ENCODE data around the gene GLI3.

The GLI3 gene

DNA sequence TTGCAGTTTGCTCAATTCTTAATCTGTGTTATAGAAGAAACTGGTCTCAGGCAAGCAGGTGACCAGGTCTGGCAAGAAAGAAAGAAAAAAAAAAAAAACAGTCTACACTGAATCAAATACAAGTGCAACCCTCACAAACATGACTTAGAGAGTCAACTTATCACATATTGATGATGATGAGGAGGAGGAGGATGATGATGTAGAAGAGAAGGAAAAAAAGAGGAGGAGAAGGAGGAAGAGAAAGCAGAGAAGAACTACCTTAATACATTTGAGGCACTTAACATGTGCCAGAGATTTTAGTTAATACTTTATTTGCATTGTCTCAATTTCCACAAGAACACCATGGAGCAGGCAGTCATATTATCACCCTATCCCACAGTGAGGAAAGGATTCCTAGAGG is 91.5 kb downstream of the GLI3 start:
- DNase-seq (ENCODE audit: low read depth in 4 of 4, low spot score in 1 of 4), result no peak

DNA sequence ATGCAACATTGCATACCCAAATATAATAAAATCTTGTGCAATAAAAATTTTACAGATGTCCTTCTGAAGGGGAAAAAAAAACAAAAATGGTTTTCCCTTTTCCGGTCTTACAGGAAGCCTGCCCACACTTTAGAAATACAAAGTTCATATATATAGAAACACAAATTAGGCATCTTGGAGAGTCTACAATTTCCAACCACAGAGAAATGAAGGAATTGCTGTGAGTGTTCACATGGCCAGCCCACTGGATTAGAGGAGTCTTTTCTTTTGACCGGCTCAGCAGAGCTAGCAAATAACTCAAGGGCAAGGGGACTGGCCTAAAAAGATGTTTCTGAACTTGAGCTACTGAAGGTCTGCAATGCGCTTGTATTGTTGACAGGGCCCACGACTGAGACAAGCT is 92.4 kb downstream of the GLI3 start:
- no peak for DNase-seq (ENCODE audit: low read depth in 4 of 4, low spot score in 1 of 4)

DNA sequence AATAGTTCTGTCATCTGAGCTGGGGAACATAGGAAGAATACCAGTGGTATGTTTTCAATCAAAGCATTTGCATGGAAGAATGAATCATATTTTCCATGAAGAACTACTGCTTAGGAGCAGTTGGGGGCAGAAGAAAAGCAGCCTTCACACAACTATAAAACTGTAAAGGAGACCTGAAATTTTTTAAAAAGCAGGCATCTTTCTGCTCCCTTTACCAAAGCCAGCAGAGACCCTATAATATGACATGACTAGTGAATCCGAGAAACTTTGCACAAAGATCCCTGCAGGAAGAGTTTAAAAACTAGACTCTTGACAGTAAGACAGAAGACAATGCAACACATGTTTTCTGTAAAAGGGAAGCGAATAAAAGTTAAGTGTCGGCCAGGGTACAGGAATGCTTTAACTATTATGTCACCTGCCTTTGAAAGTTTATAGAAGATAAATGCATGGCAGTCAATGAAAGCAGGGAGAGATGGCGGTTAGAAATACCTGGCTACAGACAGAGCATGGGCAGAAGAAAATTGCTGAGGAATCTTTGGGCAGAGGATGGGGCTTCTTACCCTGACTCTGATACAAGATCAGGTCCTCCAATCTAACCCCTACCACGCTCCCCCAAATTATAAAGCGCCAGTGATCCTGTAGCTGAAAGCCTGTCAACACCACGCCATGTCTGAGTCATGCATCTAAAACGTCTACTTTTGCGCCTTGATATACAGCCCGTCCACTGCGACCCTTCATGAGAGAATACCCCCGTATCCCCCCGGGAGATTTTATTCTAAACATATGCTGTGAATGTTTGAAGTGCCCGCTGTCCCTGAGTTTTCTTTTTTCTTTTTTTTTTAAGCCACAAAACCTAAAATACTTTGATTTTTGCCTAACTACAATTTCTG is 93.1 kb downstream of the GLI3 start:
- DNase-seq (ENCODE audit: low read depth in 4 of 4, low spot score in 1 of 4), result no peak

DNA sequence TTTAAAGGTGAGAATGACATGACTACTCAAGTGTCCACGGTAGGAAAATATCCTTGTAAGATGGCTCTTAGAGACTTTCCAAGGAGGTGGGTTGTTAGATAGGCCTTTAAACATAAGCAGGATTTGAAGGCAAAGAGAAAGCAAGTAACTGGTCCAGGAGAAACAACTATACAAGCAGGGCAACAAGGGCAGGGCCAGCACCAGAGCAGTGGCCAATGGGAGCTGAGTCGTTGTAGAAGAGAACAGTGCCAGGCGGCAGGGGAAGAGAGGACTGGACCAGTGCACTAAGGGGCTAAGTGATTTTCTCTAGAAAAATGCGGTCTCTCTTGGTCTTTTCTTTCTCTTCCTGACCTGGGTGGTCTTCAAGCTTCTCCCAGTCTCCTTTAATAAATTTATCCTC is 94.9 kb downstream of the GLI3 start:
- DNase-seq (ENCODE audit: low read depth in 4 of 4, low spot score in 1 of 4), result no peak

DNA sequence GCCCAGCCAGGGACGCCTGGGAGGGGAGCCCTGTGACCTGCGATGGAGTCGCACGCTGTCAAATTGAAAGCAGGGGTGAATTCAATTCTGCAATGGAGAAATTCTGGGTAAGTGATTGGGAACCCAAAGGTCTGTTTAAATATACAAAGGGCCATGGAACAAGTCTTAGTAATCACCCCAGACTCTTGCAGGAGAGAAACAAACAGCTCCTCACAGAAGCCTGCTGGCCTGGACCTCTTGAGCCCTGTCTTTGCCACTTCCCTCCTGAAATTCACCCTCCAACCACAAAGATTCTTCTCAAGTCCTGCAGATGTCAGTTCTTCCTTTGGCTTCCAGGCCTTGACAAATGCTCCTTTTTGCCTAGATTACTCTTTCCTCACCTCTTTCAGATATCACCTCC is 97.3 kb downstream of the GLI3 start:
- DNase-seq (ENCODE audit: low read depth in 4 of 4, low spot score in 1 of 4), result no peak

DNA sequence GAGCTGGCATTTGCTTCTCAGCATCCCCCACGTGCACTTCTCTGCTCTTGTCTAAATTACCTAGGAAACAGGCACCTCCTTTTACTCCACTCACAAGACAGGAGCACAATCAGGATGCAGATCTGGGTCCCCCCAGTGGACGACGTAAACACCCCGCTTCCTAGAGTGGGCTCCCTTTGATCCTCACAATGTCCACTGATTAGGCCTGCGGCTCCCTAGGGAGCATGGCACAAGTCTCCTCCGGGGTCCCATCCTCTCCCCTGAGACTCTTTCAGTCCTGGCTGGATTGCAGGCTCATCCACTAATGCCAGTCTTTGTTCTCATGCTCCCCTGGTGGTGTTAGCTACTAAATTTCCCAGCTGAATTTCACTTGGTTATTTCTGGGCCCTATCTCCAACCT is 98.3 kb downstream of the GLI3 start:
- DNase-seq (ENCODE audit: low read depth in 4 of 4, low spot score in 1 of 4), result no peak

DNA sequence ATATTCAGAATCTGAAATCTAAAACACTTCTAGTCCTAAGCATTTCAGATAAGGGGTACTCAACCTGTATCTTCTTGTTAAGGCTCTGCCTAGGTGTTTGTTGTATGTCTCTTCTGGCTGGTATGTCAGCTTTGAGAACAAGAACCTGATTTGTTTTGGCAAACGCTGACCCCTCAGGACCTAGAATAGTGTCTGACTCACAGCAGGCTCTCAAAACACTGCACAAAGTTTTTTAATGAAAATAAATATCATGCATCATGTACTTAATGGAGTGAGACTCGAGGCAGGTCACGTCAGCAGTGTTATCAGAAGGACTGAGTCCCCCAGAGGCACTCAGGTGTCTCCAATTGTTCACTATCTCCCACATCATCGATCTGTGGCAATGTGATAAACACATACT is 99.1 kb downstream of the GLI3 start:
- DNase-seq (ENCODE audit: low read depth in 4 of 4, low spot score in 1 of 4), result no peak

DNA sequence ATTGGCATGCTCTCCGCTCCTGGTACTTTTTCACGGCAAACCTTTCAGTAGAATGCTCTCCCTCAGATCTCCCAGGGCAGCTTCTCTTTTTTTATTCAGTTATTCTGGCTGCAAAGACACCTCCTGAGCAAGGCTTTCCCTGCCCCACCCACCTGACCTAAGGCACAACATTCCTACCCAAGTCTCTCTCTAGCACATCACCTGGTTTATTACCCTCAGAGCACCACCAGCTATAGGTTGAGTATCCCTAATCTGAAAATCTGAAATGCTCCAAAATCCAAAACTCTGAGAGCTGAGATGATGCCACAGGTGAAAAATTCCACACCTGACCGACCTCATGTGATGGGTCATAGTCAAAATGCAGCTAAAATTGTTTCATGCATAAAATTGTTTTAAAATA is 99.6 kb downstream of the GLI3 start:
- no peak for DNase-seq (ENCODE audit: low read depth in 4 of 4, low spot score in 1 of 4)

DNA sequence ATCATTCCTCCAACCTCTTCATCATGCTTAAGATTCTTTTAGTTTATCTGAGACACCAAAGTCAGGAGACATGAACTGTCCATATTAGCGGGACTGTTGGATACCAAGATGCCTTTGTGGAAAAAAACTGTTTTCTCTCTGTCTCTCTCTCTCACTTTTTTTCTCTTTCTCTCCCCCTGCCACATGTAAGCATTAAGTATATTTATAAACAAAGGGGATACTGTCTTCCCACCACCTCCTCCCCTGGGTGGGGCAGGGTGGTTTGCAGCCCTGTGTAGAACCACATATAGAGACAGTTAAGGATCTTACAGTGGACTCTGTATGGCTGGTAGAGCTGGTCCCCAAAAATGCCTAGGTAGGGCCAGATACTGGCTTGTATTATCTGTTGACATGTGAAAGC is 101.3 kb downstream of the GLI3 start:
- no peak for DNase-seq (ENCODE audit: low read depth in 4 of 4, low spot score in 1 of 4)

DNA sequence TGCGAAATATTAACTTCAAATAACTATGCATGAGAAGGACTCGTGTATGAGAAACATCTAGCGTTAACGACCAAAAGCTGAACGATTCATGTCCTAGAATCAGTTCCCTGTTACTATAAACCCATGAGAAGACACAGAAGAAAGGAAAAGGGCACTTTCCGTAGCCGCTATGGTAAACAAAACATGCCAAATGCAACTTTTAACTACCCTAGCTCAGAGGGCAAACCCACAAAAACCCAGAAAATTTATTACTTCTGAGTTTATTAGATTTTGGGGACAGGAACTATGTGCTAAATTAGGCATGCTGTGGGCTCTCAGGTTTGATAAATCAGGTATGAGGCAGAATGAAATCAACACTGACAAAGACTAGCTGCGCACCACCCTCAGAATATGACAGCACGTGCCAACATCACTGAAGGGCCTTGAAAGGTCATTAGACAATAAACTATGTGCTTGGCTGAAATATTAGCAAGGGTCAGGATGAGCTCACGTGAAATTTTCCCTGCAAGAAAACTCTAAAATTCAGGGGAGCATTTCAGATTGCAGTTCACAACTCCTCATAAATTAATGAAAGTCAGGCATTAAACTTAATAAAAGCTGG is 102.6 kb downstream of the GLI3 start:
- DNase-seq (ENCODE audit: low read depth in 4 of 4, low spot score in 1 of 4), result no peak

DNA sequence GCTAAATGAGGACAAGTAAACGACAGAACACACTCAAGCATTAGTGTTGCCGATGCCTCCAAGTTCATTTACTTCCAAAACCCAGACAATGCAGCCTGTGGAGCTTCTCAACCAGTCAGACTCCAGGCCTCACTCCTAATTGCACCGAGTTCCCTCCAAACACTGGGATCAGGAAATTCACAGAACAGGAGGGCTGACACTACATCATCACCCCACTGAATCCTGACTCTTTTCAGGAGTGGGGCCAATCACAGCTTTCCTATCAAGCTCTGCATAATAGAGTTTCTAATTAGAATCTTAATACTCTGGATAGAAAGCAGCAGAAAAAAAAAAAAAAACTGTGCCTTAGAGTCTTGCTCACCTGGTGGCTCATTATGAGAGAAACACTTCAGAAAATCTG is 103.7 kb downstream of the GLI3 start:
- DNase-seq (ENCODE audit: low read depth in 4 of 4, low spot score in 1 of 4), result no peak

DNA sequence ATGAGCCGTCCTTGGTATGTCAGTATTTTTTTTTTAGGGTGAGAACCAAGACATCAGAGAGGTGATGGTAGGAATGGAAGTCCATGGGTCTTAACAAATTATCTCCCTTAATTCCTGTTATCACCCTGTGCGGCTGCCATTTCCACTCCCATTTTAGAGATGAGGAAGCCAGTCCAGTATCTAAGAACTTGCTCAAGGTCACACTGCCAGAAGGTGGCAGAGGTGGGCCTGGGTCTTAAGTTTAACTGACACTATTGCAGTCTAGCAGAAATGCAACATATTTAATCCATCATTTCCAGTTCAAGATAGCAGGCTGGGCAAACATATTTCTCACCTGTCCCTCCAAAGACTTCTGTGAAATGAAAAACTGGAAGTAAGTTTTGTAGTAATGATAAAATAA is 108.3 kb downstream of the GLI3 start:
- no peak for DNase-seq (ENCODE audit: low read depth in 4 of 4, low spot score in 1 of 4)

DNA sequence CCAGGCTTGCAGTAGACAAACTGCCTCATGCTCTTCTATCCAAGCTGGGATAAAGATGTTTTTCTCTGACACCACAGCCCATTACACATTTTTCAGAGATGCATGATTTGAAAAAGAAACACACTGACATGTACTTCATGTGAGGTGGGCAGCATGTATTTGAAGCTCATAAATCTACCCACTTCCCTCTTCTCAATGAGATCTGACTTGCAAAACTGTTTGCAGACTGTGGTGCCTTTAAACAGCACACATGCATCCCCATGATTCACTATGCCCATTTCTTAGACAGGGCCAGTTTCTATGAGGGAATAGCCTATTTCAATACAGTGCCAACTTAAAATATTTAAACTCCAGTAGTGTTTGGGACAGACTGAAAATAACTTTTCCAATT is 109.8 kb downstream of the GLI3 start:
- DNase-seq (ENCODE audit: low read depth in 4 of 4, low spot score in 1 of 4), result no peak

DNA sequence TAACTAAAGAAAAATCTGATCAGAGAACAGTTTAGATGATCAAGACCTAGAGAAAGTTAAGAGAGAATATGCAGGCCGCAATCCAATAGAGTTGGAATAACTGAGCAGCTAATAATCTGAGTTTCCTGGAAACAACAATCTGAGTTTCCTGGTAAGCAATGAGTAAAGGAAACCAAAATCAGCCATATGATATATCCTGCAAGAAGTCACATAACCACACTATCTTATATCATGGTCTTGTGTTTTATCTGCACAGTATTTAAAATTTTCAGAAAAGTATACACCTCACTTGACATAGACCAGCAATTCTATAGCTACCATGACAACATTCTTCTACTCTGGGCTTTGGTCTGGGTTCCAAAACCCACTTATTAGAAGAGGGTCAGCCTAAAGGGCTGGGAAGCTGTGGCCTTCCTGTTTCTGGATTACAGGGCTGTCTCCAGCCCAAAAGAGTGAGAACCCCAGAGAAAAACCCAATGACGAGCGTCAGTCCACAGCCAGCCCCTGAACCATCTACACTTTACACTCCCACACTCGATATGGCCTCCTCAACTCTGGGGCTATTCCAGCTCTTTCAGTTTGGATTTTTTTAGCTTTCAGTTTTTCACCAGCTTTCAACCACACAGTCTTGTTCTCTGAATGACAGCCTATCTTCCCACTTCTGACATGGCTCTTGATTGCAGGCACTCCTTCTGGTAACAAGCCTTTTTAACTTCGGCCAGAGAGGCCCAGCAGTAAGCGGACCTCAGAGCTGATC is 110.4 kb downstream of the GLI3 start:
- DNase-seq (ENCODE audit: low read depth in 4 of 4, low spot score in 1 of 4), result no peak

DNA sequence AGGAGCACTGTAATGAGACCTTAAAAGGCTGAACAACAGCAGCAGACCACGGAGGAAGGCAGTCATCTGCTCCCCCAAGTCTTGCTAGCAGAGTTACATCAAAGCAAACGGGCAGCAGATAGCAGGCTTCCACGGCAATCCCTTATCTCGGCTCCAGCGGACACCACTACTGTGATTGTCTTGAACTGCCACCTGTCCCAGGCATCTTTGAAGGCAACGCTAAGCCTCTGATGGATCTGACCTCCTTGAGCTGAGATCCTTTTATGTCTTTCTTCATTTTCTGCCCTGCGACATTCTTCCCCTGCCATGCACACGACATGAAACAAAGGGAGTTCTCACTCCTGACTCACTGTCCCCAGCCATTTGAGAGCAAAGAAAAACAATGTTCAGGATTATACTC is 111.7 kb downstream of the GLI3 start:
- DNase-seq (ENCODE audit: low read depth in 4 of 4, low spot score in 1 of 4), result no peak

DNA sequence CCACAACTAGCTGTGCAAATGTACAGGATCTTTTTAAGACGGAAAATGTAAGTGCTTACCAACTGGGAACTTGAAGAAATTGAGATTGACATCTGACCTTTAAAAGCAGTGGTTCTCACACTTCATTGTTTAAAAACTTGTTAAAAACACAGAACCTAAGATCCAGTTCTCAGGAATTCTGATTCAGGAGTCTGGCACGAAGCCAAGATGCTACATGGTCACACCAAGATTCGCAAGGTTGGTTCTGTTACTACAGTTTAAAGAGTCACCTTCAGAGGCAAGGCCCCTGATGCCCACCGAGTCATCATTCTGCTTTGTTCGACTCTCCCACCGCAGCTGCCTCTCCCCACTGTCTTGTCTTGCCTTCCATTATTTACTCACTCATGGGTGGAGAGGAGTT is 113.3 kb downstream of the GLI3 start:
- DNase-seq (ENCODE audit: low read depth in 4 of 4, low spot score in 1 of 4), result no peak

DNA sequence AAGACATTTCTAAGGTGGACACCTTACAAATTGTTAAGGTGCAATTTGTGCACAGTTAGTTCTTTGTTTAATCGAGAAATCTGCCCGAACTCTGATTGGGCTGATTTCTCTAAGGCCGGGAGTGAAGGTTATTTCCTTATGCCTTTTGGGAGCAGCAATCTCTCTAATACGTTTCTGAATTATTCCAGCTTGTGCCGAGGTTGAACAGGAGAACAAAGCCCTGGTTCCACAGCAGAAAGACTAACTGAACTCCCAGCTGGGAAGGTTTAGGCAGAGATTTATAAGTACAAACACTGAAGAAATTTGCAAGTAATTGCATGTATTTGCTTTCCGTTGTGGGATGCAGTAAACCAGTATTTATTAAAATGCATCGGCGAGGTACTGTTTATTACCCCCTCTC is 116.8 kb downstream of the GLI3 start:
- DNase-seq (ENCODE audit: low read depth in 4 of 4, low spot score in 1 of 4), result no peak

DNA sequence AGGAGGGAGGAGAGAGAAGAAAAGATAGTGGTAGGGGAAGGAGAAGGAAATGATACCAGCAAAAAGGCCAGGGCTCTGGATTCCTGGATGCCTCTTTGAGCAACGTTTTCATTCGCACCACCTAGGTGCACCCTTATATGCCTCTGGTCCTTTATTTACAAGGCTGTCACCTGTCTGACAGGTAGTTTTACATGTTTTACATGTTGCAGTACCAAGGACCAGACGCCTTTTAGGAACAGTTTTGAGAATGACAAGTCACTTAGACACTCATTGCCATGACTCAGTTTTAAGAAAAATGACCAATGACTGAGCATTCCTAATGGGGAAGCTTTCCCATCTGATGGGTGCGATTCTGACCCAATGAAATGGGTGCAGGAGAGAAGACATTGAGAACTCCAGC is 119.8 kb downstream of the GLI3 start:
- no peak for DNase-seq (ENCODE audit: low read depth in 4 of 4, low spot score in 1 of 4)

DNA sequence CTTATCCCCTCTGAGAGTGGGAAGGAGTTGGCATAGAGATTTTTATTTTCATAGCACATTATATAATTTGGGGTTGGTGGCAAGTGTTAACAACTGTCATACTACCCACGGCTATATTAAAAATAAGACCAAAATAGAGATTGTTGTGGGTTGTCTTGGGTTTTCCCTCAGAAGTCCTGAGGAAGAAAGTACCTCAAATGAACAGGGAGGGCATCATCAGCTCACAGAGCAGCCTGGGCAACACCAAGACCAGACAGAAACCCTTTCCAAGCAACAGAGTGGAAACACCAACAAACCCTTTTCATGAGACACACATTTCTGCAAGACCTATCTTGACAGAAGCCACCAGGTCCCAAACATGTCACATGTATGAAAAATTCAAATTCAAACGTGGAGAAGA is 121.2 kb downstream of the GLI3 start:
- no peak for DNase-seq (ENCODE audit: low read depth in 4 of 4, low spot score in 1 of 4)

DNA sequence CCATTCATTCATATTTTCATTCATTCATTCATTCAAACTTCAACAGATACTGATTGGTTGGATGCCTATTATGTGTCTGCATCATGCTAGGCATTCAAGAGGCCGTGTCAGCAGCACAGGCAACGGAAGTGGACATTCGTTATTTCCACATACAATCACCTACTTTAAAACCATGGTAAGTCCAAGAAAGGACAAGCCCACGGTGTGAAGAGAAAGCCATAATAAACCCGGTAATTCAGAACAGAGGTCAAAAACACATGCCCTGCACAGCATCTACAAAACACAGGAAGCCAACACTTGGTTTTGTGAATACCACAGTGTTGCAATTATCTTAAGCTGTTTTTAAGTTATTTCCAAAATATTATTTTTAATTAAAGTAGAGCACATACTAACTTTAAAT is 126.7 kb downstream of the GLI3 start:
- no peak for DNase-seq (ENCODE audit: low read depth in 4 of 4, low spot score in 1 of 4)

DNA sequence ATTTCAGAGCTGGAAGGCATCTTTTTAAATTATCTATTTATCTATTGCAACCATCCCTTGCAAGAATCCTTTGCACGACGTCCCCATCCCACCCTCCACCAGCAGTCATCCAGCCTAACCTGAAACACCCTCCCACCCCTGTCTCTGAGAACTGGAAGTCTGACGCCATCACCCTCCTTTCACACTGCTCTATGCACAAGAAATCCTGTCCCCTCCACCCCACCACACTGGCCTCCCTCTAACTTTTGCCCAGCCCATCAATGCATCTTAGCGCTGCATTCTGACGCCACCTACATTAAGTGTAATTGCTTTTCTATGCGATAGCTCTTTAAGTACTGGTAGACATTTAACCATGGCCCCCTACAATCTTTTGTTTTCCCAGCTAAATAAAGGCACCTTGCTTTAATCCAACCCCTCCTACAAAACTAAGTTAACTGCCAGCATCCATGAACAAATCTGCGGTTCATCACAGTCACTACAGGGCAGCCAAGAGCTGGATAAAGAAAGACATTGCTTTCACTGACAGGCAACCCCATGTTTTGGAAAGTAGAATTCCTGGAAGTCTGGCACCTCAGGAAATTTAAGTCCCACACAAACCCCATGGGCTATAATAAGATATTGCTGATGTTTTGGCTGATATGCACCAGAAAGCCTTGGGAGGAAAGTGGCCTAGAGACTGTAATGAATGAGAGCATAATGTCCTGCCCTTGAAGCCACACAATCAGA is 128.0 kb downstream of the GLI3 start:
- DNase-seq (ENCODE audit: low read depth in 4 of 4, low spot score in 1 of 4), result no peak

Measured in stimulated activated CD4-positive, alpha-beta T cell treated with anti-CD3 and anti-CD28 coated beads, Interleukin-1b, Interleukin-23, amount 100 ng/mL, for 24 hours (primary cell).